ENCODE data around the gene CCDC200. TPM values are rescaled to one million over a fixed set of nuclear protein-coding genes. Genes with fewer than 3 reads are reported as not detected.
"Not testable (repeated sequence)": the region's sequence is repeated elsewhere in the genome, so short reads cannot be mapped to it uniquely, and the experiment has no call there.

CCDC200 gene
- total RNA-seq, 3 donors from 2014 or later: not detected

GRCh38 chr17:43212641-43213490 is 15.6 kb downstream of the CCDC200 start:
- H3K36me3 ChIP-seq: no peaks in the 10 kb centered on the region
- no peaks in the 10 kb centered on the region for H3K9me3 ChIP-seq
- TF ChIP-seq POLR2AphosphoS5 (IDR thresholded peaks at IDR 0.05): no peak
- TF ChIP-seq POLR2A (IDR thresholded peaks at IDR 0.05): no peak
- TF ChIP-seq CTCF (IDR thresholded peaks at IDR 0.05): no peak
- peak overlapping the region; percentile 62 to 84 (median 66) for H3K4me3 ChIP-seq
- no peaks in the 10 kb centered on the region for H3K27me3 ChIP-seq
- intact Hi-C loops (cut with DNase I; ENCODE audit: low total_unique reads): no loop called here
- DNase-seq (ENCODE audit: low spot score in 2 of 2): peak in 1 of 2 donors; percentile 19
- peaks cover 0 to 7% of the 10 kb centered on the region in 2 donors for H3K4me1 ChIP-seq
- peak overlapping the region; percentile 84 to 90 for H3K27ac ChIP-seq

GRCh38 chr17:43211480-43212402 is 16.7 kb downstream of the CCDC200 start, which contains the start of gene TMEM106A:
Gene TMEM106A (plus strand): TSS chr17:43211875. CDS start chr17:43213042, 1,167 bp downstream.
- H3K4me1 ChIP-seq: peaks cover 0 to 7% of the 10 kb centered on the region in 2 donors
- H3K9me3 ChIP-seq: no peaks in the 10 kb centered on the region
- peak; percentile 66 to 82 for DNase-seq (ENCODE audit: low spot score in 2 of 2)
- H3K27ac ChIP-seq: peak within 1 kb of the TSS; percentile 84 to 90
- peak within 1 kb of the TSS; percentile 62 to 84 (median 66) for H3K4me3 ChIP-seq
- H3K27me3 ChIP-seq: no peaks in the 10 kb centered on the region
- H3K36me3 ChIP-seq: no peaks in the 10 kb centered on the region
- TF ChIP-seq POLR2A (IDR thresholded peaks at IDR 0.05): no peak
- peak in 2 of 3 donors; percentile 28 to 36 for TF ChIP-seq POLR2AphosphoS5 (IDR thresholded peaks at IDR 0.05)
- TF ChIP-seq CTCF (IDR thresholded peaks at IDR 0.05): peak in 2 of 3 donors; percentile 20 to 33
- intact Hi-C loops (cut with DNase I; ENCODE audit: low total_unique reads): no loop called here

GRCh38 chr17:43211123-43211479 is 17.3 kb downstream of the CCDC200 start:
- no peaks in the 10 kb centered on the region for H3K36me3 ChIP-seq

GRCh38 chr17:43210576-43210975 is 17.8 kb downstream of the CCDC200 start:
- peak overlapping the region; percentile 84 to 90 for H3K27ac ChIP-seq
- no peaks in the 10 kb centered on the region for H3K9me3 ChIP-seq
- intact Hi-C loops (cut with DNase I; ENCODE audit: low total_unique reads): no loop called here
- no peak for DNase-seq (ENCODE audit: low spot score in 2 of 2)
- no peaks in the 10 kb centered on the region for H3K27me3 ChIP-seq
- H3K4me3 ChIP-seq: no peak overlapping the region
- peaks cover 0 to 7% of the 10 kb centered on the region in 2 donors for H3K4me1 ChIP-seq
- no peaks in the 10 kb centered on the region for H3K36me3 ChIP-seq
- no peak for TF ChIP-seq CTCF (IDR thresholded peaks at IDR 0.05)
- TF ChIP-seq POLR2AphosphoS5 (IDR thresholded peaks at IDR 0.05): no peak
- no peak for TF ChIP-seq POLR2A (IDR thresholded peaks at IDR 0.05)

More at GRCh38 chr17:43211123-43211479, 17.3 kb downstream of the CCDC200 start:
- Histone ChIP-seq H3K27ac (peak overlapping the region; percentile 84 to 90), H3K27me3 (no peaks in the 10 kb centered on the region), H3K9me3 (no peaks in the 10 kb centered on the region), H3K4me3 (peak overlapping the region; percentile 62 to 84 (median 66)), H3K4me1 (peaks cover 0 to 7% of the 10 kb centered on the region in 2 donors)
- TF ChIP-seq POLR2A (IDR thresholded peaks at IDR 0.05) (no peak), POLR2AphosphoS5 (IDR thresholded peaks at IDR 0.05) (no peak), CTCF (IDR thresholded peaks at IDR 0.05) (no peak)
- intact Hi-C loops (cut with DNase I; ENCODE audit: low total_unique reads): no loop called here
- DNase-seq (ENCODE audit: low spot score in 2 of 2): no peak

GRCh38 chr17:43203013-43203412 is 25.4 kb downstream of the CCDC200 start:
- intact Hi-C loops (cut with DNase I; ENCODE audit: low total_unique reads); DNase-seq (ENCODE audit: low spot score in 2 of 2); H3K27me3 ChIP-seq; H3K9me3 ChIP-seq; H3K4me1 ChIP-seq; H3K4me3 ChIP-seq; H3K27ac ChIP-seq: not testable (repeated sequence)
- peaks cover 14% of the 10 kb centered on the region for H3K36me3 ChIP-seq
